Right lobe of liver (tissue), 6 donors: ENCODE results near the gene IRF4. TPM values are rescaled to one million over a fixed set of nuclear protein-coding genes. Genes with fewer than 3 reads are reported as not detected.
A peak's percentile ranks its signal among the peaks of the same experiment; 100 is the strongest.

ENCODE experiments used
- ATAC-seq, 4 donors: fragments of 200-7000 bp; cut with Tn5 transposase; one replicate each; pipeline ENCODE4 v1.9.1; 2020; ENCODE audit warnings: mild to moderate bottlenecking in 4 of 4, moderate library complexity in 4 of 4
- DNase-seq, 3 donors: peaks; one replicate each; pipeline ENCODE4 v3.0.0-alpha.2; 2020
- H3K27ac ChIP-seq, 3 donors: fragments of 200-600 bp; one replicate each; pipeline ENCODE4 v1.8.0; 2022
- H3K27me3 ChIP-seq, 2 donors: fragments of 200-600 bp; one replicate each; pipeline ENCODE4 v1.8.0; 2022
- H3K36me3 ChIP-seq, 4 donors: fragments of 200-600 bp; sonication (generic) in 1 of 4; one replicate each; pipeline versions ENCODE4 v1.5.1 to v1.8.0; 2017 to 2022; ENCODE audit warnings: control low read depth in 1 of 4
- H3K4me1 ChIP-seq, 4 donors: fragments of 200-600 bp; sonication (generic) in 1 of 4; one replicate each; pipeline versions ENCODE4 v1.5.1 to v1.8.0; 2017 to 2022; ENCODE audit warnings: control low read depth in 1 of 4
- H3K4me3 ChIP-seq, 3 donors: fragments of 200-600 bp; one replicate each; pipeline ENCODE4 v1.8.0; 2022
- H3K9me3 ChIP-seq, 4 donors: fragments of 200-600 bp; sonication (generic) in 1 of 4; one replicate each; pipeline versions ENCODE4 v1.5.1 to v1.8.0; 2017 to 2022; ENCODE audit warnings: control low read depth in 1 of 4
- POLR2A ChIP-seq: fragments of 450-650 bp; IDR thresholded peaks from one replicate; pipeline ENCODE4 v1.6.1; 2017; ENCODE audit warnings: antibody characterized with exemption, mild to moderate bottlenecking
- WGBS: methylation state at CpG from one replicate; pipeline ENCODE4 v1.1.6; 2018; ENCODE audit warnings: low coverage, low lambda C conversion rate; ENCODE audit not compliant: insufficient coverage; ENCODE audit errors: missing lambda C conversion rate; 5-methylcytosine and 5-hydroxymethylcytosine counted together
- intact Hi-C, 2 donors: fragments of 100-400 bp; cut with DNase I; formaldehyde crosslinking; loops; one replicate each; pipeline versions ENCODE4 v1.11.2 to v1.14.1; 2022
- total RNA-seq, 6 experiments: library from RNA; depleted of rRNA in 2 of 6; stranded (reverse); fragments of >200 nt in 2 of 6; fragmentation: NEBNext Ultra II Directional in 3 of 6; extraction: Animal tissue kit (Norgen Biotek cat#: 25700) in 3 of 6; gene quantifications; one replicate each; pipeline versions ENCODE4 v1.1.0 to v1.2.4, GENCODE V29; 2016 to 2023
- TF ChIP-seq, protein P1 (sequence below), 4 donors: fragments of 200-600 bp in 3 of 4; fragments of 450-650 bp in 1 of 4; IDR thresholded peaks; one replicate each; pipeline versions ENCODE4 v1.5.1 to v1.8.0; 2016 to 2022; ENCODE audit warnings: antibody characterized with exemption in 4 of 4, mild to moderate bottlenecking in 2 of 4
- donor health status: DM: no; HTN: yes; CAD: no.
- donor health status: DM: no; HTN: no; CAD: no.
- donor health status: DM: no; HTN: no; CAD: no.
- donor health status: DM: no; HTN: yes; CAD: no.
- donor health status: DM: no; HTN: yes; CAD: no.

The IRF4 gene
- total RNA-seq, 6 experiments from 2014 or later, result 0.24 to 5.0 (median 1.6) TPM

DNA sequence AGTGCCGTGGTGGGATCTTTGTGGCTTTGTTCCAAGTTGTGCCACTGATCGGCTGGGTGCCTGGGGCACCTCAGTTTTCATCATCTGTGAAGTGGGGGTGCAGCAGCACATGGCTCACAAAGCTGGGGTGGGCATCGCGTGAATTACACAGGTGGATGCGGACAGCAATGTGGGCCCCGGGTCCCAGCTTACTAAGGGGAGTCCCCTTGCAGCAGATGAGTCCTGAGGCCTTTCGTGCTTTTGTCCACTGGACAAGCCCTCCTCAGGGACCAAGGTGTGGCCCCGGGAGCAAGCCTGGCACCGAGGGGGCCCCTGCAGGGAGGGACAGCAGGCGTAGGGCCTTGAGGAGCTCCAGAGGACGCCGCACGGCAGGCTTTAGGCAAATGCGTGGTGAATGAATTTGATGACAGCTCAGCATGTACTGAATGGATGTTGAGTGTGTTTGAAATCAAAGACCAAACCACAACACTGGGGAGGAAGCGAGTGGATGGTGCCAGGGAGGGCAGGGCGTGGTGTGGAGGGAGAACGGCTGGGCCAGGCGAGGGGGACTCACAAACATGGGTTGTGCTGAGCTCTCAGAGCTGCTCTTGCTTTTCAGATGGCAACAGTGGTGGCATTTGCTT, 53.2 kb downstream of the IRF4 start:
- TF ChIP-seq POLR2A, result no peak
- TF ChIP-seq, protein P1, sequence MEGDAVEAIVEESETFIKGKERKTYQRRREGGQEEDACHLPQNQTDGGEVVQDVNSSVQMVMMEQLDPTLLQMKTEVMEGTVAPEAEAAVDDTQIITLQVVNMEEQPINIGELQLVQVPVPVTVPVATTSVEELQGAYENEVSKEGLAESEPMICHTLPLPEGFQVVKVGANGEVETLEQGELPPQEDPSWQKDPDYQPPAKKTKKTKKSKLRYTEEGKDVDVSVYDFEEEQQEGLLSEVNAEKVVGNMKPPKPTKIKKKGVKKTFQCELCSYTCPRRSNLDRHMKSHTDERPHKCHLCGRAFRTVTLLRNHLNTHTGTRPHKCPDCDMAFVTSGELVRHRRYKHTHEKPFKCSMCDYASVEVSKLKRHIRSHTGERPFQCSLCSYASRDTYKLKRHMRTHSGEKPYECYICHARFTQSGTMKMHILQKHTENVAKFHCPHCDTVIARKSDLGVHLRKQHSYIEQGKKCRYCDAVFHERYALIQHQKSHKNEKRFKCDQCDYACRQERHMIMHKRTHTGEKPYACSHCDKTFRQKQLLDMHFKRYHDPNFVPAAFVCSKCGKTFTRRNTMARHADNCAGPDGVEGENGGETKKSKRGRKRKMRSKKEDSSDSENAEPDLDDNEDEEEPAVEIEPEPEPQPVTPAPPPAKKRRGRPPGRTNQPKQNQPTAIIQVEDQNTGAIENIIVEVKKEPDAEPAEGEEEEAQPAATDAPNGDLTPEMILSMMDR (IDR thresholded peaks at IDR 0.05), result no peak
- ATAC-seq (no peak), DNase-seq (no peak)
- H3K4me1 ChIP-seq, result no peaks in the 10 kb centered on the region
- 82% methylated on average over 3 of the region's 18 CpGs for WGBS
- no peaks in the 10 kb centered on the region for H3K27me3 ChIP-seq
- intact Hi-C loops, result no loop called here
- no peaks in the 10 kb centered on the region for H3K36me3 ChIP-seq
- H3K4me3 ChIP-seq, result no peak overlapping the region
- no peak overlapping the region for H3K27ac ChIP-seq
- no peaks in the 10 kb centered on the region for H3K9me3 ChIP-seq

DNA sequence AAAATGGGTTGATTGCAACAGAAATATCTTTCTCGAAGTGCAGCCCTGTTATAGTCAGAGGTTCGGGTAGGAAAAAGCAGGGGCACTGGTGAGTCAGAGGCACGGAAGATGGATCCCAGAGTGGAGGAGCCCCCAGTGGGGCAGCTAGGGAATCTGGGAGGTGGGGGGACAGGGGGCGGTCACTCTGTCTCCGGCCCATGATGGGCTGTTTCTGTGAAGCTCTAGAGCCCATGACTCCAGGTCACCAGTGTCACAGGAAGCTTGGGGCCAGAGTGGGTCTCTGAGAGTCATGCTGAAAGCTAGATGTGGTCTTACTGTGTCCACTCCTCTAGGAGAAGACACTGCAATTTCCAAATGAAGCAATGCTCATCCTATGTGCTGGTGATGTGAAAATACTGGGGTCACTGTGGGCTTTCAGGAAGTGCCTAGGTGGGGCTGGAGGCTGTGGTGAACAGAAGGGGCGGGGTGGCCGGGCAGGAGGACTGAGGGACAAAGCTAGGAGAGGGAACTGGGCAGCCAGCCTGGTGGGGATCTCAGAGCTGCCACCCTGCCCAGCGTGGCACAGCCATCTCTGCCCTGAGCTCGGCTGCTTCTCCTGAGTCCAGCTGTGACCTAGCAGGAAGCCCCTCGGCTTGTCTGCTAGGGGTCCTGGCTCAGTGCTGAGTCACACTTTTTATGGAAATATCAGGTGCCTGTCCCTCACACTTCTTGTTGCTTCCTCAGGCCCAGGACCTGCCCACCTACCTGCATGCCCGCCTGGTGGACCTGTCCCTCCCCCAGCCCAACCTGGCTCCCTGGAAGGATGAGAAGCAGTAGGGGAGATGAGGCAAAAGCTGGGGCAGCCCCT, 54.2 kb downstream of the IRF4 start:
- Histone ChIP-seq H3K4me3 (no peak overlapping the region), H3K27me3 (no peaks in the 10 kb centered on the region), H3K4me1 (no peaks in the 10 kb centered on the region), H3K27ac (no peak overlapping the region), H3K9me3 (no peaks in the 10 kb centered on the region), H3K36me3 (no peaks in the 10 kb centered on the region)
- no peak for ATAC-seq
- intact Hi-C loops, result no loop called here
- TF ChIP-seq POLR2A, result no peak
- TF ChIP-seq, protein P1 (IDR thresholded peaks at IDR 0.05), result no peak
- WGBS, result 73% methylated on average over 4 of the region's 11 CpGs
- DNase-seq, result no peak

DNA sequence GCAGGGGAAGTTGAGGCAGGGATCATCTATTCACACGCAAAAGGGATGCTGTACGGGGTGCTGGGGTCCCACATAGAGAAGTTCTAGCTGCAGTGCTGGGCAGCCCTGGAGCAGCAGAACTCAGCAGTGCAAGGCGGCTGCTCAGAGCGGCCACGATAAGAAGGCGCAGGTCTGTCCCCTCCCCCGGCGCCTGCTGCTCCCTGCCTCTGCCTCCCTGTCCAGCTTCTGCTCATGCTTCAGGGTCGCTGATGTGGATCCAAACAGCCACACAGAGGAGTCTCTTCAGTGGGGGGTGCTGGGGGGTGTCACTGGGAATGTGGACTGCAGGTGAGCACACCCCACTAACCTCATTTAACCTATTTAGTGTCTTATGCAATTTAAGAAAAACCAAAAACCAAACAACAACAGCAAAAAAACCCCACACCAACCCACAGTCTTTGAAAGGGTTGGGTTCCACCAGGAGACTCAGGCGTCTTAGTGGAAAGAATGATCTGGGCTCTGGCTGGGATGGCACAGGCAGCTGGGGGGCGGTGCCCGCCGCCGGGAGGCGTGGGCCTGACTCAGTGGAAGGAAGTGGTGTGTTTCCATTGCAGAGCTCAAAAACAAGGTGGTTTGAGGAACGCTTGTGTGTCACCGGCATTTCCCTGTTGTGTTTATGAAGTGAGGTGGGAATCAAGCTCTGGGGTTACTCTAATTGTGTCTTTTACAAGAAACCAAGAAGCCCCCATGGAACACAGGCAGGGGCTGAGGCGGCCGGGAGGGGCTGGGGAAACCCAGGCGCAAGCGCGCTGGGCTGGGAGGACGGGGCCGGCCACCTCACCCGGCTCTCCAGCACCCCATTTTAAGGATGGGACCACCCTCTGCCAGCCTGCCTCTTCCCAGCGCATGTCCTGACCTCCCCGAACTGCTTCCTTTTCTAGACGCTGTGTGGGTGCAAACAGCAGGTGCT, 55.1 kb downstream of the IRF4 start:
- DNase-seq, result no peak
- no peak overlapping the region for H3K4me3 ChIP-seq
- no peak for TF ChIP-seq POLR2A
- TF ChIP-seq, protein P1 (IDR thresholded peaks at IDR 0.05), result no peak
- no peaks in the 10 kb centered on the region for H3K36me3 ChIP-seq
- no peak overlapping the region for H3K27ac ChIP-seq
- intact Hi-C loops, result no loop called here
- no peaks in the 10 kb centered on the region for H3K4me1 ChIP-seq
- ATAC-seq, result peak in 1 of 4 donors; percentile 28
- WGBS, result 64% methylated on average over 6 of the region's 28 CpGs
- H3K9me3 ChIP-seq, result no peaks in the 10 kb centered on the region
- H3K27me3 ChIP-seq, result no peaks in the 10 kb centered on the region

DNA sequence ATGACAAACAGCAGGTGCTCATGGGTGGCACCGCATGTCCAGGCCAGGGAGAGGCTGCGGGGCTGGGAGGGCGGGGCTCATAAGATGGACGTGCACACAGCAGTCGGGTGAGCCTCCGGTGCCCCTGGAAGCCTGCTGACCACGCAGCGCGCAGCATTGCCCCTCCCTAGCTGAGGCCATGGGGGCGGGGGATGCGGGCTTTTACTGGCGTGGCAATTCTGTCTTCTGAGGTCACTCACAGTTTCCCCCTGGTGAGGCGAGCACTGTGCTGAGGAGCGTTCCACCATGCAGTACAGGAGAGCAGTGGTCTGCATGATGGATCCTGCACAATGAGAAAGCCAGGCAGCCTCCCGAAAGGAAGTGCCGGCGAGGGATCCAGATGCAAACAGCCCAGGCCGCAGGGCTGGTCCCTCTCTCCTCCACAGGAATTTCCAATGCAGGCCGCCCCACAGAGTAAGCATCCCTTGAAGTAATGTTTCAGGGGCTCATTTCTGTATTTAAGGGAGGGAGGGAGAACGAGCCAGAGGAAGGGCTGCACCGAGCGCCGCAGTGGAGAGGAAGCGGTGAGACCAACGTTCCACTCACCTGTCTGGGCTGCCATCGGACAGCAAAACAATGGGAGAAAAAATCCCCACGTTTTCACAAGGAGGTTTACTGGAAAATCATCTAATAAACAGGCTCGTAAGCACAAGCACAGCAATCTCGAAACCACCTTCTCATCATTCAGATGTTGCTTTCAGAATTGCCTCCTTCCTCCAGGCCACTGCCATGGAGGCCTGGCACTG, 56.0 kb downstream of the IRF4 start:
- no peaks in the 10 kb centered on the region for H3K9me3 ChIP-seq
- ATAC-seq (no peak), DNase-seq (no peak)
- WGBS, result 63% methylated on average over 11 of the region's 29 CpGs
- H3K36me3 ChIP-seq, result no peaks in the 10 kb centered on the region
- TF ChIP-seq POLR2A, result no peak
- TF ChIP-seq, protein P1 (IDR thresholded peaks at IDR 0.05), result no peak
- no peaks in the 10 kb centered on the region for H3K27me3 ChIP-seq
- H3K4me3 ChIP-seq, result no peak overlapping the region
- intact Hi-C loops, result no loop called here
- no peak overlapping the region for H3K27ac ChIP-seq
- no peaks in the 10 kb centered on the region for H3K4me1 ChIP-seq
